Cardiac fibroblast (primary cell): ENCODE results near the gene ABO.
A peak's percentile ranks its signal among the peaks of the same experiment; 100 is the strongest.
"Not testable (repeated sequence)": the region's sequence is repeated elsewhere in the genome, so short reads cannot be mapped to it uniquely, and the experiment has no call there.

ENCODE experiments used
- DNase-seq, 2 donors: peaks; one replicate each; pipeline versions ENCODE4 v3.0.0 to v3.0.0-alpha.2; 2010; ENCODE audit warnings: low read depth in 2 of 2
- H3K4me3 ChIP-seq, 2 donors: replicated peaks in 1 of 2; 1 replicate in 1 of 2; 2 replicates in 1 of 2; pipeline ENCODE4 v1.5.1; 2011; ENCODE audit warnings: low read depth in 2 of 2, low read length in 2 of 2, mild to moderate bottlenecking in 2 of 2, moderate library complexity in 1 of 2
- TF ChIP-seq, protein P1 (sequence below): IDR thresholded peaks from one replicate; pipeline ENCODE4 v1.5.1; 2011; ENCODE audit warnings: low read depth, mild to moderate bottlenecking, low read length, inconsistent platforms

ABO gene

GRCh38 chr9:133304158-133304470 lies 29.1 kb upstream of the ABO start:
- H3K4me3 ChIP-seq: no peak overlapping the region
- DNase-seq: no peak
- TF ChIP-seq, protein P1, sequence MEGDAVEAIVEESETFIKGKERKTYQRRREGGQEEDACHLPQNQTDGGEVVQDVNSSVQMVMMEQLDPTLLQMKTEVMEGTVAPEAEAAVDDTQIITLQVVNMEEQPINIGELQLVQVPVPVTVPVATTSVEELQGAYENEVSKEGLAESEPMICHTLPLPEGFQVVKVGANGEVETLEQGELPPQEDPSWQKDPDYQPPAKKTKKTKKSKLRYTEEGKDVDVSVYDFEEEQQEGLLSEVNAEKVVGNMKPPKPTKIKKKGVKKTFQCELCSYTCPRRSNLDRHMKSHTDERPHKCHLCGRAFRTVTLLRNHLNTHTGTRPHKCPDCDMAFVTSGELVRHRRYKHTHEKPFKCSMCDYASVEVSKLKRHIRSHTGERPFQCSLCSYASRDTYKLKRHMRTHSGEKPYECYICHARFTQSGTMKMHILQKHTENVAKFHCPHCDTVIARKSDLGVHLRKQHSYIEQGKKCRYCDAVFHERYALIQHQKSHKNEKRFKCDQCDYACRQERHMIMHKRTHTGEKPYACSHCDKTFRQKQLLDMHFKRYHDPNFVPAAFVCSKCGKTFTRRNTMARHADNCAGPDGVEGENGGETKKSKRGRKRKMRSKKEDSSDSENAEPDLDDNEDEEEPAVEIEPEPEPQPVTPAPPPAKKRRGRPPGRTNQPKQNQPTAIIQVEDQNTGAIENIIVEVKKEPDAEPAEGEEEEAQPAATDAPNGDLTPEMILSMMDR: no peak

GRCh38 chr9:133303266-133304157 lies 28.5 kb upstream of the ABO start:
- DNase-seq: no peak
- TF ChIP-seq, protein P1: no peak
- no peak overlapping the region for H3K4me3 ChIP-seq

- DNase-seq: no peak
- H3K4me3 ChIP-seq: no peak overlapping the region
- TF ChIP-seq, protein P1: no peak
Observed at GRCh38 chr9:133301253-133302230, 26.5 kb upstream of the ABO start.

- not testable (repeated sequence) for H3K4me3 ChIP-seq, DNase-seq
Observed at GRCh38 chr9:133299996-133300395, 25.0 kb upstream of the ABO start.

DNA sequence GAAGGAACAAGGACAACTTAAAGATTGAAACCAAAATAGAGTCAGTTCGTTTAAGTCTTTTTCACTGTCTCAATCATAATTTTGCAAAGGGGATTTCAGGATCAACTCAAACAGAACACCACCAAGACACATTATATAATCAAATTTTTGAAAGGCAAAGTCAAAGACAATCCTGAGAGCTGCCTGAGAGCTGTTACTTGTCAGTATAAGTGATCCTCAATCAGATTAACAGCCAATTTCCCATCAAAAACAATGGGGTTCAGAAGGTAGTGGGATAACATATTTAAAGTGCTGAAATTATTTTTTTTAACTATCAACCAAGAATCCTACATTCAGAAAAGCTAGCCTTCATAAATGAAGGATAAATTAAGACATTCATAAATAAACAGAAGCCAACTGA lies 19.3 kb upstream of the ABO start:
- no peak for DNase-seq
- no peak overlapping the region for H3K4me3 ChIP-seq
- TF ChIP-seq, protein P1: no peak

DNA sequence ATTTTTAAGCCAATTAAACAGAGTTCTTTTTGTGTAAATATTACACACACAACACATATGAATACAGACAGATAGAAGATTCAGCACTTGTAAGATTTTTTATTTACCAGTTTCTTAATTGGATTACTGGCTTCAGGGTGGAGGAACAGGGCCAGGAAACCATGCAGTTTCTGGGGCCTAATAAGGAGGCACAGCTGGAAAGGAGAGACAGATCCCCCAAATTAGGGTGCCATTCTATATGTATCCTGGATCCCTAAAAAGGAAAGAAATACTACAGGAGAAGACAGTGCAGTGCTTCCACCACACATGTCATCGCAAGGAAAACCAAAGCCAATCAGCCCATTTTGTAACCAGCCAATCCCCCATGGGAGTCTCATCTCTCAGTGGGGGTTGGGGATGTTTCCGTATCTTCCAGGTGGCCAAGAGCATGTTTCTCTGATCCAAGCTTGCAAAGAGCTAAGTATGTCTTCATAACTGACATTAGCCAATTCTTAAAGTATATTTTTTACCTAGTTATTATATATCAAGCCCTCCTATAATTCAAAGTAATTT lies 15.8 kb upstream of the ABO start:
- no peak for DNase-seq
- H3K4me3 ChIP-seq: no peak overlapping the region
- TF ChIP-seq, protein P1: no peak

- DNase-seq: peak; percentile 16 to 28
- TF ChIP-seq, protein P1: no peak
- no peak overlapping the region for H3K4me3 ChIP-seq
Observed at GRCh38 chr9:133286523-133286922, 11.5 kb upstream of the ABO start.
